Measurements from ENCODE around the gene MYPN.
"Not testable (repeated sequence)": the region's sequence is repeated elsewhere in the genome, so short reads cannot be mapped to it uniquely, and the experiment has no call there.

Gene MYPN

GRCh38 chr10:68135922-68136792 lies 26.9 kb downstream of the MYPN start:
- no peak for DNase-seq

- DNase-seq, result no peak
Measured at GRCh38 chr10:68137171-68137570, 27.9 kb downstream of the MYPN start.

GRCh38 chr10:68138526-68138925 lies 29.2 kb downstream of the MYPN start:
- no peak for DNase-seq

- no peak for DNase-seq
Measured at GRCh38 chr10:68139448-68140272, 30.4 kb downstream of the MYPN start.

- DNase-seq, result no peak
Measured at GRCh38 chr10:68142761-68143160, 33.5 kb downstream of the MYPN start.

GRCh38 chr10:68144709-68145108 lies 35.4 kb downstream of the MYPN start:
- DNase-seq, result no peak

- DNase-seq, result no peak
Measured at GRCh38 chr10:68145705-68146104, 36.4 kb downstream of the MYPN start.

- DNase-seq, result no peak
Measured at GRCh38 chr10:68146133-68146532, 36.8 kb downstream of the MYPN start.

GRCh38 chr10:68151453-68151852 lies 42.2 kb downstream of the MYPN start:
- DNase-seq, result no peak

GRCh38 chr10:68153473-68154210 lies 44.4 kb downstream of the MYPN start:
- peak; percentile 79 for DNase-seq

GRCh38 chr10:68154211-68154497 lies 44.9 kb downstream of the MYPN start:
- DNase-seq, result peak; percentile 53

- DNase-seq, result no peak
Measured at GRCh38 chr10:68155615-68156210, 46.4 kb downstream of the MYPN start.

GRCh38 chr10:68156373-68157185 lies 47.3 kb downstream of the MYPN start:
- DNase-seq, result peak; percentile 68

GRCh38 chr10:68157522-68157921 lies 48.2 kb downstream of the MYPN start:
- DNase-seq, result not testable (repeated sequence)

GRCh38 chr10:68158031-68158430 lies 48.7 kb downstream of the MYPN start:
- no peak for DNase-seq

GRCh38 chr10:68163735-68164134 lies 54.4 kb downstream of the MYPN start:
- DNase-seq, result no peak

- DNase-seq, result no peak
Measured at GRCh38 chr10:68165643-68166042, 56.4 kb downstream of the MYPN start.

- DNase-seq, result no peak
Measured at GRCh38 chr10:68166871-68167585, 57.7 kb downstream of the MYPN start.

GRCh38 chr10:68167586-68168189 lies 58.4 kb downstream of the MYPN start:
- no peak for DNase-seq

GRCh38 chr10:68171539-68172080 lies 62.3 kb downstream of the MYPN start:
- no peak for DNase-seq

GRCh38 chr10:68172324-68172723 lies 63.0 kb downstream of the MYPN start:
- DNase-seq, result no peak
